GM21528 (cell line): Measurements from ENCODE around the gene NKX3-2.

Source experiments
- ATAC-seq: cut with Tn5 transposase; IDR thresholded peaks from one replicate; pipeline ENCODE4 v1.9.1; 2021; ENCODE audit warnings: mild to moderate bottlenecking, moderate library complexity; ENCODE audit not compliant: unreplicated experiment, low FRiP score

The NKX3-2 gene

GRCh38 chr4:13534344-13535063 is 9.8 kb downstream of the NKX3-2 start:
- no peak for ATAC-seq

GRCh38 chr4:13533670-13534343 is 10.5 kb downstream of the NKX3-2 start:
- no peak for ATAC-seq

DNA sequence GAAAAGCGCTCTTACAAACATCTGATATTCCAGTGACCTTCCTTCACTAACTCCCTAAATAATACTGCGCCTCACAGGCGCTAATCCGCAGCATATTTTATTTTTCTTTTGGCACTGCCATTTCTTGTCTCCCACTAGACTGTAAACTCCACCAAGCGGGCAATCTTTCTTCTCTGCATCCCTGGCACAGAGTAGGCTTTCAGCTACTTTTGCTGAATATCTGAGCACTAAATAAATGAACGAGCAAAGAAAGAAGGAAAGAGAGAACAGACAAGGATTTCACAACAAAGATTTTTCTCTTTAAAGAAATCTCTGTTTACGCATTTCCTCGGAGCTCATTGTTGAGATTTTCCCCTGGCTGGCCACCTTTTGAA is 12.7 kb downstream of the NKX3-2 start:
- ATAC-seq = no peak

DNA sequence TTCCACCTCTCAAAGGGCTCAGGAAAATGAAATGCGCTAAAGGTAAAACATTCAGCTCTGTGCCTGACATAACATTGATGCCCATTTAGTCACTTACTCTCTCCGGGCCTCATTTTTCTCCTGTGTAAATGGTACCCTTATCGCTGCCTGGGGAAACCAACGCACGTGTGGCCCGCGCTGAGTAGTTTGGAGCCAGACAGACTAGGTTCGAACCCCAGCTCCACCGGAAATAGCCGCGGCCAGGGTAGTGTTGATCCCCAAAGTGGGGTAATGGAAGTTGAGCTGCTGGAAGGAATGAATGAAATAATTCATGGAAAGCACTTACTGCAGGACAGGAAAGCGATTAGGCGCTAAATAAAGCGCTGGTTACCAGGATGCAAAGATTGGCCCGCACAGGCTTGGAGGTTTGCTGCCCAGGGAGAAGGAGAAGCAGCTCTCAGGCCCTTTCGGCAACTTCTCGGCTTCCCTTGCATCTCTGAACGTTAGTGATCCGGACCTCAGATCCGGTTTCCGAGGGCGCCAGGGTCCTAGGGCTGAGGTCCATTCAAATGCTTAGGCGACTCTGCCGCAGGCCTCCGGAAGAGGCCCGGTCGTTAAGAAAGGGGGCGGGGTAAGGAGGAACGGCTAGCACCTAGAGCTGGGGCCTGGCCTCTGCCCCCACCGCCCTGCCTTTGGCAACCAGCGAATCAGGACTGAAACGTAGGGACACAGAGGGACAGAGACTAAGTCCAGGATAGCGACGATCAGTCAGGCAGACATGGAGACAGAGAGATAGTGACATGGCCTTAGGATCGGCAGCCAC is 13.3 kb downstream of the NKX3-2 start:
- no peak for ATAC-seq

DNA sequence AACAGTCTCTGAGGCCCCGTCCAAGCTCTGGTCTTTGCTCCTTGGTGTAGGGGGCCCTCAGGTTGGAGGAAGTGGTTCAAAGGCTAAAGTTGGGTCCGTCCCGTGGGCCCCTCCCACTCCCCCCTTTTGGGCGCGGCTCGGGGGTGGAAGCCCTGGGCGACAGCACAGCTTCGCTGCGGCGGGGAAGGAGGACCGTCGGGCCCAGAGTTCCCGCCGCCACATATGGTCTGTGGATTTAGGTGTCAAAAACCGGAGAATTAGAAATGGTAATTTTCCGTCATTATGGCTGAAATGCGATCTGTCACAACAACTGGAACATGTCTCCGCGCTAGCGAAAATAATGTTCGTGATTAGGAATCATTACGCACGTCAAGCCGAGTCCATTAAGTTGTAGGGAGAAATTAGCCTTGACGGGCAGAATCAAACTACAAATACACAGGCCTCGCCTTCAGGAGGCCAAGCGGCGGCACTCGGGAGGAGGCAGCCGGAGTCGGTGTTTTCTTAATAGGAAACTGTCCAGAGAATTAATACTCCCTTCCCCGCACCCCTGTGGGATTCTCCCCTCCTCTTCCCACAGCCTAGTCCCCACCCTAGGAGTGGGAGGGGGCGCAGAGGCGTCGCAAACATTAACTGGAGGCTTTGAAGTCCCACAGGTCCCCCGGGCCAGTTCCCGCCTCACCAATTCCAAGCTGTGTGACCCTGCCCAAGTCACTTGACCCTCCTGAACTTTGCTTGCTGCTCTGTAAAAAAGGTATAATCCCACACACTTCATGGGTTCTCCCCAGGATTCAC is 15.0 kb downstream of the NKX3-2 start:
- no peak for ATAC-seq

DNA sequence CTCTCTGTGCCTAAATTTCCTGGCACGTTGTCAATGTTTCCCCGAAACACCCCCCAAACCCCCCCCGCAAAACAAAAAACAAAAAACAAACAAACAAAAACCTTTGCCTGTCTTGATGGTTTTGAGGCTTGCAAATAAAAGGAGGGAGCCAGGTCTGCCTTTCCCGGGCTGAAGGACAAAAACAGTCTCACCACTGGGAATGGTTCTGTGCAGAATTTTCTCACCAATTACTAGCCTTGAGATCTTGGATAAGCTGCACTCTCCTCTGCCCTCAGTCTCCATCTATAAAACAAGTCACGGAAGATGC is 15.5 kb downstream of the NKX3-2 start:
- ATAC-seq = no peak

DNA sequence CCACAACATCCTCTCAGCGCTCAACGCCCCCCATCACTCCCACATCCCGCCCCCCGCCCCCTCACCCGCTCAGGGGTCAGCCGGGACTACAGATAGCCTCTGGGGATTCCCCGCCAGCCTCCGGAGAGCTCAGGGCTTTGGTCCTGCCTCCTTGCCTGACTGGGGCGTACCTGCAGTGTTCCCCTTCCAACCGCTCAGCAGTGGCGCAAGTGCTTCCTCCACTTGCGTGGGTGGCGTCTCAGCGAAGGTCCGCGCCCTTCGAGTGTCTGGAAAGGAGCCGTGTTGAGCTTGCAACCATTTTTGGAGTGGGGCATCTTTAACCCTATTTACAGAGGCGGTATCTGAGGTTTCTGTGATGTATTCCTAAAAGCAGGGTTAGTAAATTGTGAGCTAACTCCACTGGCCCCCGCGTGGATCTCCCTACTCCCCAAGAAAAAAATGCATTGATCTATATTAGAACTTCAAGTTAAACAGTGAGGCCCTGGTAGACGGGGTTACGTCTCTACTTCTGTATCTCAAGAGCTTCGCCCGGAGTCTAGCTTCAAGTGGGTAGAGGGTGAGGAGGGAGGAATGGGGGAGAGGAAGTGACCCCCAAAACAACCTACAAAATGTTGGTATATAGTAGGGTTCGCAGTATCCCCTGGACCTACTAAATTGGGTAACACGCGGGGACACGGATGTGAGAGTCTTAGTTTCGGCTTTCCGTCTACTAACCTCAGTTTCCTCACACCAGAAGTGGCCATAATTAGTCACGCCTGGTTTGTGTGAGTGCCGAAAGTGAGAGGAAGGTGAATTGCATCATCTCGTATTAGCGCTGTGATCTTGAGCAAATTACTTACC is 16.1 kb downstream of the NKX3-2 start:
- peak; percentile 88 for ATAC-seq

DNA sequence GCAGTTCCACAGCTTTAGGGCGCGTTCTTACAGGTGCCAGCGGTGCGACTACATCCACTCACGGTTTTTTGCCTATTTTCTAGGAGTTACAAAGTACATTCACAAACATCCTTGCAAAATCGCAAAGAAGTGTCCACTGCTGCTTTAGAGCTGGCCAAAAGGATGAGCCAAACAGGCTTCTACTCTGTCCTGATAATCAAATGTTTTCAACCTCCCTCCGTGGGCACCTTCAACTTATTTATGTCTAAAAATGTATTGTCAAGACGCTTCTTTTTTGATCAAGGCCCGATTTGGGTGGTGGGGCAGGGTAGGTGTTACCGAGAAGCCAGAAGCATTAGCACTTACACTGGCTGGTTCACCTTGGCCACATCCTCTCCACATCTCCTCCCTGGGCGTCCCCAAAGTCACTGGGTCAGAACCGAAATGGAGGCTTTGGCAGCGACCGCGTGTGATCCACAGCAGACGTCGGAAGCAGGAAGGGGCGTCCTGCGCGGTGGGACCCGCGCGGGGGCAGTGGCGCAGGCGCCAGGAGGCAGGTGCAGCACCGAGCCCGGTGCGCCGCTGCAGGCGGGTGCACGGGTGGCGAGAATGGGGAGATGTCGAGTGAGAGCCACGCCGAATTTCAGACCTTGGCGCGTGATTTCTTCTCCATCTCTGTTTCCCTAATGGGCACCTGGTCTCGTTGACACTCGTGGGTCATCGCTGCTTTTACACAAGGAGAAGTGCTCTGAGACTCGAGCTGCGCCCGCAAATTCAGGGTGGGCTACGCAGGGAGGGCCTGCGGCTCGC is 16.9 kb downstream of the NKX3-2 start:
- ATAC-seq = no peak

DNA sequence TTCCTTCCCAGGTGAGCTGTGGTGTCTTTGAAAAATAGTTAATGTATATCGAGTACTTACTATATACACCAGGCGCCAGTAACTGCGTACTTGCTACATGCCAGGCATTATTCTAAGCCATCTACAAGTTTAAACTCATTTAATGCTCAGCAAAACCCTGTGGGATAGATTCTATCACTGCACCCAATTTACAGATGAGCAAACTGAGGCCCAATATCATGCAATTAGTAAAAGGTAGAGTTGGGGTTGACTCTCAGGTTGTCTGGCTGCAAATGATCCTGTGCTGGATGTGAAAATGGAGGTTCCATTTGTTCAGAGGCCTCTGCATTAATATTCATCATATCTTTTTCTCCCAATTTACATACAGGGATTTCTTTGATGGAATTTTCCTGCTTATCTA is 17.6 kb downstream of the NKX3-2 start:
- ATAC-seq = no peak

- no peak for ATAC-seq
Measured at GRCh38 chr4:13525606-13526281, 18.6 kb downstream of the NKX3-2 start.

DNA sequence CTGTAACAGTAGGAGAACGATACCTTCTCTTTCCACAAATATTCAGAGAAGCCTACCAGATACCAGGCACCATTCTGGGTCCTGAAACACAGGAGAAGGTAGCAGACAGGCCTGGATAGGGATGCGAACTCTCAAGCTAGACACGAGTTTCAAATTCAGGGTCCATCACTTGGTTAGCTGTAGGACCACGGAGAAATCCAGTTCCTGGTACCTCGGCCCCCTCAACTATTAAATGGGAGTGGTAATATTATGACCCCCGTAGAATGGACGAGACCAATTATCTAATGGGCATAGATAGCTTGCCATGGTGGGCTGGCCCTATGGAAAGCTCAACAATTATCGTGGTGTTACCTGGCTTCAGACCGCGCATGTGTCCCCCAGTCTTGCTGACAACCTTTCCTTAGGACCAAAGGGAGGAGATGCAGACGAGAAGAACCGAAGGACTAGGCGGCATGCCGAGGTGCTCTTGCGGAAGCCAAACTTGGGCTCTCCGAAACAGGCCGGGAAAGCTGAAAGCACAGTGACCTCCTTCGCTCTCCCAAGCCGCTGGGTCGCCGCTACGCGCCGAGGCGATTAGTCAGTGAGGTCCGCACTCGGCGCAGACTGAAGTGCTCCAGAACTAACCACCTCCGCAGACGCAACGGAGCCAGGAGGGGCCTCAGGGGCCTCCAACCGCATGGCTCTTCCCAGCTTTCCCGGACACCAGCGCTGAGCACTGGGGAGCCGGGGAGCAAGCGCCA is 19.6 kb downstream of the NKX3-2 start:
- no peak for ATAC-seq

DNA sequence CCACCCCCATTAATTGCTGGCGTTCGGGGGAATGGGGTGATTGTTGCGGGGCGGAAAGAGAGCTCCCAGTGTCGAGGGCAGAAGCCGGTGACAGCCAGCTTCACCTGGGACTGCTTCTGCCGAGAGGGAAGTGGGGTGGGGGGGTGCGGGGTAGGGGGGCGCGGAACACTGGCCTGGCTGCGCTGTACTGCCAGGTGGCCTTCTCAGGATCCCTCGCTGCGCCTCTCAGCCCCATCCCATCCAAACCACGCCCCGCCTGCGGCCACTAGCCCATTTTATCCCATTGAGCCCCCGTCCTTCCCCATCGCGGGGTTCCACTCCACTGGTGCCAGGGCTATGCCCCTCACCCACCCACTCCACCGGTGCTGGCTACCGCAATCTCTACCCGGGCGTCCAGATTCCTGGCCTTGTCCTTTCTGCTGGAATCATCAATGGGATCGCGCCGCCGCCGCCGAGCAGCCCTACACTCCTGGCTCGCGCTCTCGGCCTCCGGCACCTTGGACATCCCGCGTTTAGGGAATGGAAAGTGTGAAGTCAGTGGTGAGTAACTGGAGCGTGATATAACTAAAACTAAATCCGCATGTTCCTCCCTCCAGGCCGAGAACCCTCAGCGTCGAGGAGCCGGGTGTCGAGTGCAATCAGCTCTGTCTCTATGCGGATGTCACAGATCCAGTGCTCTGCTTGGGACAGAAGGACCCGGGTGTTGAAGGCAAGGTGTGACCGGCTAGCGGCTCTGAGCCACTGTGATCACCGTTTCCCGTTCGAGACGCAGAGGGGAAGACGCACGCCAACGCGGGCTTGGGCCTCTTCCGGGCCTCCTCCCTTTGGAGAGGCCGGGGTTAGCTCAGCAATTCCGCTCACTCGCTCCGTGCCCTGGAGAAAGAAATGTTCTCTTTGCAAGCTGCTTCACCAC is 20.5 kb downstream of the NKX3-2 start:
- ATAC-seq = no peak

DNA sequence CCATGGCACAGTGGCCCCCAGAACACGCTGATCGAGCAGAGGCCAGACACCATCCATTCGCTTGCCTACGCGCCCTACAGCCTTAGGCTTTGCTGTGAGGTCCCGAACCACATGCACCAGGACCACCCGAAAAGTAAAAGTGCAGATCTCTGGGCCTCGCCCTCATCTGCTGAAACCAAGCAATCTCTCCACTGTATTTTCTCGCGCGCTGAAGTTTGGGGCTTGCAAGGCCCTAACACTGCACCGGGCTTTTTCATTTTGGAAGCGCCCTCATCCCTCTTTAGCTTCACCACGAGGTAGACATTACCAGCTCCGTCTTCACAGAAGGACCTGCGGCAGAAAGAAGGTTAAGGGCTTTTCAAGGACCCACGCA is 21.2 kb downstream of the NKX3-2 start:
- no peak for ATAC-seq

DNA sequence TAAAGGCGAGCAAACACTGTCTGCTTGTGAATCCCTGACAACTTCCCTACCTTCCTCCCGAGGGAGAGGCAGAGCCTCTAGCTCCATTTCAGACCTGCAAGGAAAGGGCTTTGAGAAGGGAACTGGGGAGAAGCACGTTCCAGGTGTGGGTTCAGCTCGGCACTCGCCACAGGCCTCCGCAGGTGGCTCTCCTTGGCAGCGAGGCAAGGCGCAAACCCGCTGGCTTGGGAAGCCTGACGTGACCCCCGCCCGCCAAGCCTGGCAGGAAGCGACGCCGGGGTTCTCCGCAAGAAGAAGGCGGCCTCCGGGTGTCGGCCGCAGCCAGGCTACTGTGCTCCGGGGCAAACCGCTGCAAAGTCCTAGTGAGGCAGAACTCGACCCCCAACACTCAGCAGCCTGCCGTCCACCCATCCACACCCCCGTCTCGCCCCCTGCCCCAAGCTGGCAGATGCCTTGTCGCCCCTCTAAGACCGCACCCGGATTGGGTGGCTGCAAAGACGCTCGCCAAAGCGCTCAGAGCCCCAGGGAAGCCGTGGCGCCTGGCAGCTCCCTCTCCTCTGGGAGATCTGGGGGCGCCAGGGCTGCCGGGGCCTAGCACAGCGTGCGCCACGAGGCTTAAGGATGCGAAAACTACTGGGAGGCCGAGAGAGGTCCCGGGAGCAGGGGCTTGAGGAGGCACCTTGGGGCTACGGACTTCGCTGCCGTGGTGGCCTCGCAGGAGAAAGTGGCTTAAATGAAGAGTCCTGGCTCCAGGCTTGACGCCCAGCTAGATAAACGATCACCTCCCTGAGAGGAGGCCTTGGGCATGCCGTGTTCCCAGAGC is 21.8 kb downstream of the NKX3-2 start:
- ATAC-seq = no peak

DNA sequence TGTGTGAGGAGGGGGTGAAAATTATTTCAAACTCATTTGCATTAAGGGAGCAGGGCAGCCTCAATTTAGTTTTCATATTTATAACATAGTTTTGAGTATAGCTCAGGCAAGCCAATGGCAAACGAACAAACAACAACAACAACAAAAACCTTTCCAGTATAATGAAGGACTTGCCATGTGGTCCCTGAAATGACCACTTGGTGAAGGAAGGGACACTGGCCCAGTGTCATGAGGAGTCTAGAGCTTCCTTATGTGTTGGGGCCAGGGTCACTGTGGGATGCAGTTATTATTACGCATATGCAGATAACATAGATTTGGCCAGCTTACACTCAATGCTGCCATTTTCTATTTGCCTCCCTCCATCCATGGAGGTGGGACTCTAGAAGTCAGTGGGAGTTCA is 23.3 kb downstream of the NKX3-2 start:
- ATAC-seq = no peak

DNA sequence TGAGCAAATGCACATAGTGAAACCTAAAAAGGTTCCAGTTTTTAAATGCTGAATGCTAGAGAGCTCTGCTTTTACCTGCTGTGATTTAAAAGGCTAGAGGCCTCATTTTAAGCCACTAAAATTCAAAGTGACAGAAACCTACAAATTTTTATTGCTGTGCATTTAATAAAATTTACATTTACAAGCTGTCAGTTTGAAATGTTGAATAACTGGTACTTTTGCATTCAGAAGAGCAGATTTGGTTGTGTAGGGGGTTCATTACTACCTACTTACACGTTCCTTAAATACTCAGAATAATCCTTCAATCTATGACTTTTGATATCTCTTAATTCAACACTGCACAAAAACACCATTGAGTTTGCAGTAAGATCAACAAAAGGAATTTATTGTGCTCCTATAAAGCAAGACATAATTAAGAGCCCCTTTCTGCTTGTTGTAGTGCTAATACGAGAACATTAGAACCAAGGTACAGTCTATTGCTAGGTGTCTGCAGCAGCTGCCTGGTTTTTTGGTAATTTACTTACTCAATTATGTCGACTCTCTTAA is 27.9 kb downstream of the NKX3-2 start:
- no peak for ATAC-seq
